ENCODE data around the gene CLIP3.
"Not testable (repeated sequence)": the region's sequence is repeated elsewhere in the genome, so short reads cannot be mapped to it uniquely, and the experiment has no call there.

The CLIP3 gene

GRCh38 chr19:36046443-36047050 lies 13.9 kb upstream of the CLIP3 start:
- DNase-seq: no peak

- no peak for DNase-seq
Measured at GRCh38 chr19:36043952-36044351, 11.3 kb upstream of the CLIP3 start.

GRCh38 chr19:36041831-36042230 lies 9.2 kb upstream of the CLIP3 start:
- DNase-seq: no peak

GRCh38 chr19:36041092-36041491 lies 8.4 kb upstream of the CLIP3 start:
- DNase-seq: not testable (repeated sequence)

- no peak for DNase-seq
Measured at GRCh38 chr19:36040495-36040894, 7.8 kb upstream of the CLIP3 start.

- no peak for DNase-seq
Measured at GRCh38 chr19:36031308-36031707, 1.4 kb downstream of the CLIP3 start.

- no peak for DNase-seq
Measured at GRCh38 chr19:36030264-36031148, 2.2 kb downstream of the CLIP3 start.

GRCh38 chr19:36028313-36029041 lies 4.2 kb downstream of the CLIP3 start:
- no peak for DNase-seq

GRCh38 chr19:36027696-36028095 lies 5.0 kb downstream of the CLIP3 start:
- no peak for DNase-seq

- DNase-seq: no peak
Measured at GRCh38 chr19:36026091-36026876, 6.4 kb downstream of the CLIP3 start.

GRCh38 chr19:36025541-36025940 lies 7.1 kb downstream of the CLIP3 start:
- no peak for DNase-seq

- no peak for DNase-seq
Measured at GRCh38 chr19:36023432-36023831, 9.2 kb downstream of the CLIP3 start.

GRCh38 chr19:36019061-36019670 lies 13.5 kb downstream of the CLIP3 start:
- DNase-seq: no peak

GRCh38 chr19:36014012-36014924 lies 18.4 kb downstream of the CLIP3 start, which contains the start of gene ALKBH6:
ALKBH6 (minus strand) TSS chr19:36014213; CDS start chr19:36013397, 816 bp downstream.
- DNase-seq: peak; percentile 96

GRCh38 chr19:36013280-36014011 lies 19.2 kb downstream of the CLIP3 start:
- DNase-seq: no peak

- DNase-seq: no peak
Measured at GRCh38 chr19:36010402-36010801, 22.3 kb downstream of the CLIP3 start.

- DNase-seq: no peak
Measured at GRCh38 chr19:36009633-36010379, 22.9 kb downstream of the CLIP3 start.

- DNase-seq: peak; percentile 20
Measured at GRCh38 chr19:36009220-36009619, 23.5 kb downstream of the CLIP3 start.

- DNase-seq: no peak
Measured at GRCh38 chr19:36008336-36008978, 24.2 kb downstream of the CLIP3 start, which contains the start of gene SYNE4. SYNE4 (minus strand) TSS chr19:36008813; CDS start chr19:36008681, 132 bp downstream.
